ENCODE measurements around the gene CFAP68.

CFAP68 gene

DNA sequence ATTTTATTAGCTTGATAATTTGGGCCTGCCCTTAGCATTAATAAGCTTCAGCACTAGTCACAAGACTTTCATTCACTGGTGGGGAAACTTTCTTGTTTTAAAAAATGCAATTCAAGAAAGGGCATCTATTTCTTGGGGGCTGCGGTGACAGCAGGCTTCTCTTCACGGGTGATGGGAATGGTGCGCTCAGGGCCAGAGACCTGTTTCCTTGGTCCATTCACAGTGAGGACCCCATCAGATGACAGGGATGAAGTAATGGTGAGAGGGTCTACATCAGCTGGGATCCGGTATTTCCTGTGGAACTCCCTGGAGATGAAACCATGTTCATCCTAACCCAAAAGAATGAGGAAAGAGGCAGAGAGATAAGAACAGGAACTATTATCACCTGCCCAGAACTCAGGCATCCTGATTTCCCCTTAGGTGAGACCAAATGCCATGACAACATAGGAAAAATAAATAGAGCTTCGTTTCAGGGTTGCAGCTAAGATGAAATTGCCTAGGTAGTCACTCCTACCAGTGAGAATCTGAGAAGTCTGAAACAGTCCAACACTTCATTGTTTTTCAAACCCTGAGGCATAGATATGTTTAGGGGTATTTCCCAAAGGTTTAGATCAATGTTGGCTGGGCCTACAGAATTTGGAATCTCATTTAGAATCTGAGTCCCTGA, 29.4 kb downstream of the CFAP68 start:
- no peak for DNase-seq (ENCODE audit: low read depth in 2 of 2)
- TF ChIP-seq CTCF (IDR thresholded peaks at IDR 0.05; ENCODE audit: low read depth, low read length), result no peak
- H3K4me3 ChIP-seq (replicated peaks in 1 of 2; ENCODE audit: low read depth in 2 of 2, low read length in 2 of 2), result no peak overlapping the region

DNA sequence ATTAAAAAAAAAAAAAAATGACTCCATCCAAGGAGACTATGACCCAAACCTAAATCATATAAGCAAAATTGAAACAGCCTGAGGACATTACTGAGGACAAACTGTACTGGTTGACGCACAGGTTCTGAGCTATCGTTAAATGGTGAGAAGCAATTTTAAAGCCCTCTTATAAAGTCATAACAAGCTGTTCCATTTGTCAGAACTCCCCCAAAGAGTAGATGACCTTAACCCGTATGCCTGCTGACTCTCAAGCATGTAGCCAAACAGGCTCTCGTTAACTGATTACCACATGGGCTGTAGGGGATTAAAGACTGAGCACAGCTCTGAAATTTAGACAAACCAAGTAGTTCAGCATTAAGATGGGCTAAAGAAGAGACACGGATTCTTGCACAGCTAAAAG, 30.0 kb downstream of the CFAP68 start:
- no peak for TF ChIP-seq CTCF (IDR thresholded peaks at IDR 0.05; ENCODE audit: low read depth, low read length)
- H3K4me3 ChIP-seq (replicated peaks in 1 of 2; ENCODE audit: low read depth in 2 of 2, low read length in 2 of 2), result no peak overlapping the region
- DNase-seq (ENCODE audit: low read depth in 2 of 2), result no peak

- no peak for TF ChIP-seq CTCF (IDR thresholded peaks at IDR 0.05; ENCODE audit: low read depth, low read length)
- peak in 1 of 2 donors; percentile 51 for DNase-seq (ENCODE audit: low read depth in 2 of 2)
- peak overlapping the region in 1 of 2 donors; percentile 6 for H3K4me3 ChIP-seq (replicated peaks in 1 of 2; ENCODE audit: low read depth in 2 of 2, low read length in 2 of 2)
These were observed 31.6 kb downstream of the CFAP68 start for GRCh38 chr11:111910676-111911562.

DNA sequence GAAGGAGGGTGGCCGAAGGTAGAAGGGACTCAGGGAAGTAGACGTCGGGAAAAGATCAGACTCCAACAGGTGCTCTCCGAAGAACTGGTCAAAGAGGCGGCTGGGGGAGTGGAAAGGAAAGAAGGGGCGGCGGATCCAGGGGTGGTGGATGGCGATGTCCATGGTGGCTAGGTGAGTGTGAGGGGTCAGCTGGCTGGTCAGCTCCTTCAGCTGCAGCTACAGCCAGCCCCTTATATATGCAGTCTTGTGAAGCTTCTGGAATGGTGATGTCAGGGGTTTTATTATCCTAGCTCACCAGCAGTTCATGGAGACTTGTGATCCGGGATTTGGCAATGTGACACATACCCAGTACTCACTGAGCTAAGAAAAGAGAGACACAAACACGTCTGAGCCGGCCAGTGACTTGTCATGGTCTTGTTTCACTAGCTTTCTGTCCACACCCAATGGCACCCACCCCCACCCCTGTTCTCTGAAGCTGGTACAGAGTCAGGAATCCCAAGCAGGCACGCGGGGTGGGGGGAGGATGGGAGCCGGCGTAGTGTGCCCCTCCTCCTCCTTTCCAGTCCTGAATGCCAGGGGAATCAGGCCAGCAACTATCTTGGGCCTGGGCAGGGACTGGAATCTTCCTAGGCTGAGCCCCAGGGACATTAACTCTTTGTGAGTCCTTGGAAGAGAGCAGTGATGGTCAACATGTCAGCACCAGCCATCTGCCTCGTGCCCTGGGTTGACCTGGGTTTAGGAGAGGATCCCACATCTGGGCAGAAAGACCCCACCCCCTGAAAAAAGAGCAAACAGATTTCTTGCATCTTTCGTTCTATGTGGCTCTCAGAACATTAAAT, 32.4 kb downstream of the CFAP68 start, which contains the start of gene CRYAB:
TSS of gene CRYAB (minus strand) at position 208 of the 839 bp plus-strand sequence. CDS start at position 162, 46 bp downstream.
- no peak for TF ChIP-seq CTCF (IDR thresholded peaks at IDR 0.05; ENCODE audit: low read depth, low read length)
- peak within 1 kb of the TSS; percentile 19 to 43 for H3K4me3 ChIP-seq (replicated peaks in 1 of 2; ENCODE audit: low read depth in 2 of 2, low read length in 2 of 2)
- DNase-seq (ENCODE audit: low read depth in 2 of 2), result peak; percentile 73 to 92

- no peak for DNase-seq (ENCODE audit: low read depth in 2 of 2)
- H3K4me3 ChIP-seq (replicated peaks in 1 of 2; ENCODE audit: low read depth in 2 of 2, low read length in 2 of 2), result peak within 1 kb of the TSS; percentile 19 to 43
These were observed 33.2 kb downstream of the CFAP68 start, which contains the start of gene HSPB2 for GRCh38 chr11:111912535-111912934. Gene HSPB2, plus strand, starts transcription at chr11:111912734. Its CDS starts 96 bp downstream, at chr11:111912830.

More at GRCh38 chr11:111912535-111912934, 33.2 kb downstream of the CFAP68 start, which contains the start of gene HSPB2:
- TF ChIP-seq CTCF (IDR thresholded peaks at IDR 0.05; ENCODE audit: low read depth, low read length), result no peak
